Right lobe of liver (tissue), 6 donors: ENCODE results near the gene SPATA16. TPM values are rescaled to one million over a fixed set of nuclear protein-coding genes. Genes with fewer than 3 reads are reported as not detected.

Experiments used
- ATAC-seq, 4 donors: fragments of 200-7000 bp; cut with Tn5 transposase; one replicate each; pipeline ENCODE4 v1.9.1; 2020; ENCODE audit warnings: mild to moderate bottlenecking in 4 of 4, moderate library complexity in 4 of 4
- DNase-seq, 3 donors: peaks; one replicate each; pipeline ENCODE4 v3.0.0-alpha.2; 2020
- H3K27ac ChIP-seq, 3 donors: fragments of 200-600 bp; one replicate each; pipeline ENCODE4 v1.8.0; 2022
- H3K27me3 ChIP-seq, 2 donors: fragments of 200-600 bp; one replicate each; pipeline ENCODE4 v1.8.0; 2022
- H3K36me3 ChIP-seq, 4 donors: fragments of 200-600 bp; sonication (generic) in 1 of 4; one replicate each; pipeline versions ENCODE4 v1.5.1 to v1.8.0; 2017 to 2022; ENCODE audit warnings: control low read depth in 1 of 4
- H3K4me1 ChIP-seq, 4 donors: fragments of 200-600 bp; sonication (generic) in 1 of 4; one replicate each; pipeline versions ENCODE4 v1.5.1 to v1.8.0; 2017 to 2022; ENCODE audit warnings: control low read depth in 1 of 4
- H3K4me3 ChIP-seq, 3 donors: fragments of 200-600 bp; one replicate each; pipeline ENCODE4 v1.8.0; 2022
- H3K9me3 ChIP-seq, 4 donors: fragments of 200-600 bp; sonication (generic) in 1 of 4; one replicate each; pipeline versions ENCODE4 v1.5.1 to v1.8.0; 2017 to 2022; ENCODE audit warnings: control low read depth in 1 of 4
- CTCF ChIP-seq, 4 donors: fragments of 200-600 bp in 3 of 4; fragments of 450-650 bp in 1 of 4; IDR thresholded peaks; one replicate each; pipeline versions ENCODE4 v1.5.1 to v1.8.0; 2016 to 2022; ENCODE audit warnings: antibody characterized with exemption in 4 of 4, mild to moderate bottlenecking in 2 of 4
- POLR2A ChIP-seq: fragments of 450-650 bp; IDR thresholded peaks from one replicate; pipeline ENCODE4 v1.6.1; 2017; ENCODE audit warnings: antibody characterized with exemption, mild to moderate bottlenecking
- WGBS: methylation state at CpG from one replicate; pipeline ENCODE4 v1.1.6; 2018; ENCODE audit warnings: low coverage, low lambda C conversion rate; ENCODE audit not compliant: insufficient coverage; ENCODE audit errors: missing lambda C conversion rate; 5-methylcytosine and 5-hydroxymethylcytosine counted together
- intact Hi-C, 2 donors: fragments of 100-400 bp; cut with DNase I; formaldehyde crosslinking; loops; one replicate each; pipeline versions ENCODE4 v1.11.2 to v1.14.1; 2022
- total RNA-seq, 6 experiments: library from RNA; depleted of rRNA in 2 of 6; stranded (reverse); fragments of >200 nt in 2 of 6; fragmentation: NEBNext Ultra II Directional in 3 of 6; extraction: Animal tissue kit (Norgen Biotek cat#: 25700) in 3 of 6; gene quantifications; one replicate each; pipeline versions ENCODE4 v1.1.0 to v1.2.4, GENCODE V29; 2016 to 2023
- donor health status: DM: no; HTN: yes; CAD: no.
- donor health status: DM: no; HTN: no; CAD: no.
- donor health status: DM: no; HTN: no; CAD: no.
- donor health status: DM: no; HTN: yes; CAD: no.
- donor health status: DM: no; HTN: yes; CAD: no.

SPATA16 gene
- total RNA-seq, 6 experiments from 2014 or later = not detected

DNA sequence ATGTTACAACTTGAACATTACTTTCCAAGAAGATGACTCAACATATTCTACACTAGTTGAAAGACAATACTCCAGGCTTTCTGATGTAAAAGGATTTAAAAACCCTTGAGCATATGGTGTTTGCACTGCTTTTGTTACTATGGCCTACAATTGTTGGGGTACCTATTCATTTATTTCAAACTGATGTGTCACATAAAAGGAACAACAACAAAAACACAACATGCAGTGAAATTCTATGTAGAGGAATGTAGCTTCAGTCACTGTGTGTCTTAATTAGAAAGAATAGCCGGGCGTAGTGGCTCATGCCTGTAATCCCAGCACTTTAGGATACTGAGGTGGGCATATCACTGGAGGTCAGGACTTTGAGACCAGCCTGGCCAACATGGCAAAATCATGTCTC lies 1.6 kb downstream of the SPATA16 start:
- H3K4me1 ChIP-seq = no peaks in the 10 kb centered on the region
- WGBS = 57% methylated on average over 2 of the region's 2 CpGs
- DNase-seq (no peak), ATAC-seq (no peak)
- TF ChIP-seq CTCF (IDR thresholded peaks at IDR 0.05) (no peak), POLR2A (no peak)
- H3K36me3 ChIP-seq = no peaks in the 10 kb centered on the region
- H3K27me3 ChIP-seq = no peaks in the 10 kb centered on the region
- H3K4me3 ChIP-seq = no peak overlapping the region
- no peaks in the 10 kb centered on the region for H3K9me3 ChIP-seq
- no peak overlapping the region for H3K27ac ChIP-seq
- intact Hi-C loops = no loop called here

GRCh38 chr3:173138026-173138425 lies 3.0 kb downstream of the SPATA16 start:
- intact Hi-C loops = no loop called here
- no peaks in the 10 kb centered on the region for H3K4me1 ChIP-seq
- no peak overlapping the region for H3K27ac ChIP-seq
- no peaks in the 10 kb centered on the region for H3K27me3 ChIP-seq
- ATAC-seq = no peak
- no peak for DNase-seq
- no peak overlapping the region for H3K4me3 ChIP-seq
- H3K36me3 ChIP-seq = no peaks in the 10 kb centered on the region
- WGBS = 52% methylated on average over 3 of the region's 3 CpGs
- no peak for TF ChIP-seq POLR2A
- TF ChIP-seq CTCF (IDR thresholded peaks at IDR 0.05) = no peak
- no peaks in the 10 kb centered on the region for H3K9me3 ChIP-seq

DNA sequence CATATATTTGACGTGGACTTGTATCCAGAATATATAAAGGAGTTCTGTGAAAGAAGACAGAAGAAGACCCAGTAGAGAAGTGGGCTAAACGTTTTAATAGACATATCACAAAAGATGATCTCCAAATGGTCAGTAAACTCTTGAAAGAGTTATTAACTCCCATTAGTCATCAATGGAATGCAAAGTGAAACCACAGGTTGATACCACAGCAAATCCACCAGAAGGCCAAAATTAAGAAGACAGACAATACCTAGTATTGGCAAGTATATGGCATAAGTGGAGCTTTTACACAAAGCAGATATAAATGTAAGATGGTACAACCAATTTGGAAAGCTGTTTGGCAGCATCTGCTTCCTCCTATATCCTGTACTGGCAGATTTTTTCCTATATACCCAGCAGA lies 6.0 kb downstream of the SPATA16 start:
- 7% methylated on average over 2 of the region's 2 CpGs for WGBS
- ATAC-seq = no peak
- intact Hi-C loops = no loop called here

DNA sequence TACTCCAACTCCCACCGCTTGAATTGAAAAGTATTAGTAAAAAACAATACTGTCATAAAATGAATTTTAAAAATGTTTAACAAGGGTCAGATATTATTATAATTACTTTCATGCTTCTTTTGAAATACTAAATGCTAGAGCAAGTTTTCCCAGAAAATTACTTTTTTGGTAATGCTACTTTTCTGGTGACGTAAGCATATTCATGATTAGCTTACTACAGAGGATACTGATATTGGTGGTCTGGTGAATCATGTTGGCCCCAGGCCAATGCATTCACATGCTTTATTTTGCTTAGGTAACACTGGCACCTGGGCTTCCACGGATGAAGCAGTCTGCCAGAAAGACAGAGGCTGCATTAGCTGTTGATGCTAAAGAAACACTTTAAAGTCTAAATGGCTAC lies 12.4 kb downstream of the SPATA16 start:
- Histone ChIP-seq H3K4me3 (no peak overlapping the region), H3K36me3 (no peaks in the 10 kb centered on the region), H3K4me1 (no peaks in the 10 kb centered on the region), H3K27me3 (no peaks in the 10 kb centered on the region), H3K27ac (no peak overlapping the region), H3K9me3 (no peaks in the 10 kb centered on the region)
- intact Hi-C loops = no loop called here
- ATAC-seq (no peak), DNase-seq (no peak)
- TF ChIP-seq POLR2A = no peak
- no peak for TF ChIP-seq CTCF (IDR thresholded peaks at IDR 0.05)
- WGBS = 67% methylated on average over 3 of the region's 3 CpGs

More for the DNA sequence above, 6.0 kb downstream of the SPATA16 start:
- Histone ChIP-seq H3K4me3 (no peak overlapping the region), H3K36me3 (no peaks in the 10 kb centered on the region), H3K4me1 (no peaks in the 10 kb centered on the region), H3K9me3 (no peaks in the 10 kb centered on the region), H3K27me3 (no peaks in the 10 kb centered on the region), H3K27ac (no peak overlapping the region)
- no peak for DNase-seq
- TF ChIP-seq CTCF (IDR thresholded peaks at IDR 0.05) (no peak), POLR2A (no peak)

GRCh38 chr3:173111321-173111720 lies 29.7 kb downstream of the SPATA16 start:
- DNase-seq (no peak), ATAC-seq (no peak)
- no peaks in the 10 kb centered on the region for H3K27me3 ChIP-seq
- H3K4me3 ChIP-seq = no peak overlapping the region
- H3K27ac ChIP-seq = no peak overlapping the region
- 63% methylated on average over 2 of the region's 2 CpGs for WGBS
- intact Hi-C loops = no loop called here
- H3K4me1 ChIP-seq = no peaks in the 10 kb centered on the region
- H3K9me3 ChIP-seq = no peaks in the 10 kb centered on the region
- no peak for TF ChIP-seq CTCF (IDR thresholded peaks at IDR 0.05)
- no peak for TF ChIP-seq POLR2A
- no peaks in the 10 kb centered on the region for H3K36me3 ChIP-seq
